ENCODE measurements around the gene PCDHAC1. TPM values are rescaled to one million over a fixed set of nuclear protein-coding genes. Genes with fewer than 3 reads are reported as not detected.

The PCDHAC1 gene
- total RNA-seq, 1 experiment from 2014 or later: not detected

DNA sequence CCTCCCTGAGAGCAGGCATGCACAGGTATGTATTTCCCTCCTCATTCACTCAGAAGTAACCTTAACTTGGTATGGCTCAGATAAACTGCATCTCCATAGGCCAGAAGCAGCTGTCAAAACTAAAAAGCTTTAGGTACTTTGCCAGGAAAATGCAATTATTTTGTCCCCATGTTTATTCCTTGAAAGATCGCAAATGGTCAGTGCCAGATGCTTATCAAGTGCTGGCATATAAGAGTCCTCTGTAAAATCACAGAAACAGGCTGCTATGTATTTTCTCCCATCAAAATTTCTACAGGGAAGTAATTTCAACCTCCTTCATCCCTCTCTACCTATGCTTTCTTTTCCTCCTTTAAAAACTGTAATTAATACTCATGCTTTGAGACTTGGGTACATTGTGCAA is 52.9 kb downstream of the PCDHAC1 start:
- no peaks in the 10 kb centered on the region for H3K4me1 ChIP-seq (replicated peaks)

More for the DNA sequence above, 52.9 kb downstream of the PCDHAC1 start:
- no peak overlapping the region for H3K27ac ChIP-seq
- no peaks in the 10 kb centered on the region for H3K36me3 ChIP-seq
- no peaks in the 10 kb centered on the region for H3K27me3 ChIP-seq (replicated peaks)
- DNase-seq (ENCODE audit: low read depth in 1 of 2, low spot score in 2 of 2): no peak
- no peaks in the 10 kb centered on the region for H3K9me3 ChIP-seq (replicated peaks)
- H3K4me3 ChIP-seq: no peak overlapping the region

Other genes starting within 250 kb of the PCDHAC1 start
- 133 and 135 TPM in 2 replicates for gene HARS1, start 234.9 kb upstream of the PCDHAC1 start, total RNA-seq (2014; rRNA removed; shearing (Covaris generic))
- gene HARS2, start 234.8 kb upstream of the PCDHAC1 start, total RNA-seq (2014; rRNA removed; shearing (Covaris generic)): 51.8 and 53.0 TPM in 2 replicates
- gene ZMAT2, start 225.9 kb upstream of the PCDHAC1 start, total RNA-seq (2014; rRNA removed; shearing (Covaris generic)): 99.1 and 114 TPM in 2 replicates
- gene PCDHA1, start 140.2 kb upstream of the PCDHAC1 start, total RNA-seq (2014; rRNA removed; shearing (Covaris generic)): not detected in 2 replicates
- not detected in 2 replicates for gene PCDHA2, start 131.4 kb upstream of the PCDHAC1 start, total RNA-seq (2014; rRNA removed; shearing (Covaris generic))
- 0.05 TPM in 1 of 2 replicates, not detected in the other for gene PCDHA3, start 125.2 kb upstream of the PCDHAC1 start, total RNA-seq (2014; rRNA removed; shearing (Covaris generic))
- gene PCDHA4, start 119.2 kb upstream of the PCDHAC1 start, total RNA-seq (2014; rRNA removed; shearing (Covaris generic)): 0.50 TPM in 1 of 2 replicates, not detected in the other
- gene PCDHA5, start 104.7 kb upstream of the PCDHAC1 start, total RNA-seq (2014; rRNA removed; shearing (Covaris generic)): not detected in 2 replicates
- not detected in 2 replicates for gene PCDHA6, start 98.3 kb upstream of the PCDHAC1 start, total RNA-seq (2014; rRNA removed; shearing (Covaris generic))
- 0.03 TPM in 1 of 2 replicates, not detected in the other for gene PCDHA7, start 92.0 kb upstream of the PCDHAC1 start, total RNA-seq (2014; rRNA removed; shearing (Covaris generic))
- 0.13 TPM in 1 of 2 replicates, not detected in the other for gene PCDHA8, start 85.1 kb upstream of the PCDHAC1 start, total RNA-seq (2014; rRNA removed; shearing (Covaris generic))
- under 0.01 TPM in 1 of 2 replicates, not detected in the other for gene PCDHA9, start 77.9 kb upstream of the PCDHAC1 start, total RNA-seq (2014; rRNA removed; shearing (Covaris generic))
- gene PCDHA10, start 70.4 kb upstream of the PCDHAC1 start, total RNA-seq (2014; rRNA removed; shearing (Covaris generic)): not detected in 2 replicates
- not detected in 2 replicates for gene PCDHA11, start 57.3 kb upstream of the PCDHAC1 start, total RNA-seq (2014; rRNA removed; shearing (Covaris generic))
- not detected in 2 replicates for gene PCDHA12, start 51.0 kb upstream of the PCDHAC1 start, total RNA-seq (2014; rRNA removed; shearing (Covaris generic))
- gene PCDHA13, start 44.2 kb upstream of the PCDHAC1 start, total RNA-seq (2014; rRNA removed; shearing (Covaris generic)): not detected in 2 replicates
- gene PCDHAC2, start 40.2 kb downstream of the PCDHAC1 start, total RNA-seq (2014; rRNA removed; shearing (Covaris generic)): 0.03 TPM in 1 of 2 replicates, not detected in the other
- gene PCDHB1, start 125.1 kb downstream of the PCDHAC1 start, total RNA-seq (2014; rRNA removed; shearing (Covaris generic)): not detected in 2 replicates
- gene PCDHB2, start 168.3 kb downstream of the PCDHAC1 start, total RNA-seq (2014; rRNA removed; shearing (Covaris generic)): 5.4 and 7.6 TPM in 2 replicates
- gene PCDHB3, start 174.2 kb downstream of the PCDHAC1 start, total RNA-seq (2014; rRNA removed; shearing (Covaris generic)): 0.37 and 1.2 TPM in 2 replicates
- gene PCDHB4, start 195.5 kb downstream of the PCDHAC1 start, total RNA-seq (2014; rRNA removed; shearing (Covaris generic)): 0.32 TPM in 1 of 2 replicates, not detected in the other
- 25.2 and 27.3 TPM in 2 replicates for gene PCDHB5, start 208.9 kb downstream of the PCDHAC1 start, total RNA-seq (2014; rRNA removed; shearing (Covaris generic))
- gene PCDHB6, start 223.8 kb downstream of the PCDHAC1 start, total RNA-seq (2014; rRNA removed; shearing (Covaris generic)): 0.29 and 0.50 TPM in 2 replicates
- gene PCDHB7, start 246.3 kb downstream of the PCDHAC1 start, total RNA-seq (2014; rRNA removed; shearing (Covaris generic)): 0.85 and 0.87 TPM in 2 replicates

Data from SJSA1 (cell line).